K562 (cell line): Measurements from ENCODE around the gene PUSL1. TPM values are rescaled to one million over a fixed set of nuclear protein-coding genes. Genes with fewer than 3 reads are reported as not detected.

Experiments used
- DNMT1 ChIP-seq: fragments of 450-650 bp; IDR thresholded peaks from 2 replicates; pipeline ENCODE4 v1.6.1; 2016; ENCODE audit warnings: antibody characterized with exemption, mild to moderate bottlenecking
- ELF2 ChIP-seq: fragments of 250-450 bp; sonication (Bioruptor Pico); IDR thresholded peaks from 2 replicates; pipeline ENCODE4 v1.5.0; 2021; ENCODE audit warnings: mild to moderate bottlenecking
- GABPB2 ChIP-seq: fragments of 250-450 bp; sonication (Bioruptor Pico); conservative IDR thresholded peaks from 2 replicates; pipeline ENCODE4 v1.5.1; 2021; ENCODE audit warnings: mild to moderate bottlenecking
- MAFG ChIP-seq: fragments of 450-650 bp; conservative IDR thresholded peaks from 2 replicates; pipeline ENCODE4 v1.6.1; 2016; ENCODE audit warnings: missing genetic modification characterization, missing compliant biosample characterization
- MBD2 ChIP-seq: sonication (generic); IDR thresholded peaks from 2 replicates; pipeline ENCODE4 v1.6.1; 2016; ENCODE audit warnings: low read depth, borderline replicate concordance
- PPARD ChIP-seq: fragments of 250-450 bp; sonication (Bioruptor Pico); IDR thresholded peaks from 2 replicates; pipeline ENCODE4 v1.8.0; 2022; ENCODE audit warnings: inconsistent platforms, mild to moderate bottlenecking, moderate library complexity
- RBBP5 ChIP-seq: fragments of 200-600 bp; sonication (generic); IDR thresholded peaks from 2 replicates; pipeline ENCODE4 v1.6.1; 2012; ENCODE audit warnings: borderline replicate concordance, mild to moderate bottlenecking, low read length, control low read depth, inconsistent platforms; ENCODE audit not compliant: insufficient read depth, poor library complexity, severe bottlenecking
- SAFB ChIP-seq: fragments of 200-400 bp; formaldehyde crosslinking; IDR thresholded peaks from 2 replicates; pipeline ENCODE4 v1.6.1; 2017; ENCODE audit warnings: low read depth, low read length, borderline replicate concordance
- SAFB2 ChIP-seq: fragments of 200-400 bp; formaldehyde crosslinking; IDR thresholded peaks from 2 replicates; pipeline ENCODE4 v1.6.1; 2018; ENCODE audit warnings: borderline replicate concordance, low read length, low read depth, moderate library complexity; ENCODE audit not compliant: severe bottlenecking
- SOX6 ChIP-seq: fragments of 450-650 bp; IDR thresholded peaks from 2 replicates; pipeline ENCODE4 v1.6.1; 2014; ENCODE audit warnings: mild to moderate bottlenecking
- ZBTB8A ChIP-seq: fragments of 450-650 bp; IDR thresholded peaks from 2 replicates; pipeline ENCODE4 v1.6.1; 2018; ENCODE audit warnings: mild to moderate bottlenecking, moderate library complexity; ENCODE audit not compliant: partially characterized antibody
- ZC3H11A ChIP-seq: IDR thresholded peaks from 2 replicates; pipeline ENCODE4 v1.6.1; 2012; ENCODE audit warnings: low read depth, low read length, improper control_type of control experiment
- ZC3H8 ChIP-seq: fragments of 450-650 bp; IDR thresholded peaks from 2 replicates; pipeline ENCODE4 v1.6.1; 2017
- ZNF12 ChIP-seq: sonication (generic); formaldehyde crosslinking; IDR thresholded peaks from 2 replicates; pipeline ENCODE4 v1.4.0; 2020; ENCODE audit warnings: mild to moderate bottlenecking, missing genetic modification reagents
- ZNF124 ChIP-seq: sonication (generic); formaldehyde crosslinking; IDR thresholded peaks from 2 replicates; pipeline ENCODE4 v1.8.1; 2022; ENCODE audit warnings: missing genetic modification reagents
- polyA plus RNA-seq, 8 experiments: library from polyadenylated mRNA; depleted of rRNA in 4 of 8; stranded (reverse) in 5 of 8; unstranded in 3 of 8; fragments of >200 nt; fragmentation: Nextera tagmentation in 2 of 8; fragmentation: Illumina TruSeq in 1 of 8; extraction: Ambion mirVana in 2 of 8; extraction: Trizol in 1 of 8; gene quantifications; 2 replicates each; pipeline versions ENCODE4 v1.2.1 to v1.2.3, GENCODE V29; 2011 to 2014; ENCODE audit warnings: inconsistent platforms in 1 of 8, missing spikeins in 1 of 8
- total RNA-seq, 7 experiments: library from RNA; depleted of rRNA in 6 of 7; stranded (reverse); fragments of >200 nt in 6 of 7; fragmentation: Illumina TruSeq in 2 of 7; extraction: Trizol in 2 of 7; gene quantifications; 2 replicates each; pipeline versions ENCODE4 v1.2.1 to v1.2.3, GENCODE V29; 2011 to 2021; ENCODE audit warnings: low replicate concordance in 1 of 7
- TF ChIP-seq, protein P1 (sequence below): fragments of 450-650 bp; IDR thresholded peaks from one replicate; pipeline ENCODE4 v1.6.1; 2018; ENCODE audit warnings: mild to moderate bottlenecking, moderate library complexity; ENCODE audit not compliant: partially characterized antibody
- TF ChIP-seq, protein P2 (sequence below): fragments of 250-450 bp; sonication (Bioruptor Pico); IDR thresholded peaks from 2 replicates; pipeline ENCODE4 v1.4.0; 2020
- TF ChIP-seq, protein P3 (sequence below): fragments of 450-650 bp; IDR thresholded peaks from 2 replicates; pipeline ENCODE4 v1.6.1; 2017; ENCODE audit warnings: mild to moderate bottlenecking, moderate library complexity
- TF ChIP-seq, protein P4 (sequence below): sonication (generic); formaldehyde crosslinking; IDR thresholded peaks from 2 replicates; pipeline ENCODE4 v1.9.0; 2022; ENCODE audit warnings: mild to moderate bottlenecking, missing genetic modification reagents

Gene PUSL1
- total and polyA plus RNA-seq, 9 of the 15 experiments (the other 6 are each of a cell fraction or from before 2014, with no cell fraction given): 0.62 to 86.9 (median 13.6) TPM

DNA sequence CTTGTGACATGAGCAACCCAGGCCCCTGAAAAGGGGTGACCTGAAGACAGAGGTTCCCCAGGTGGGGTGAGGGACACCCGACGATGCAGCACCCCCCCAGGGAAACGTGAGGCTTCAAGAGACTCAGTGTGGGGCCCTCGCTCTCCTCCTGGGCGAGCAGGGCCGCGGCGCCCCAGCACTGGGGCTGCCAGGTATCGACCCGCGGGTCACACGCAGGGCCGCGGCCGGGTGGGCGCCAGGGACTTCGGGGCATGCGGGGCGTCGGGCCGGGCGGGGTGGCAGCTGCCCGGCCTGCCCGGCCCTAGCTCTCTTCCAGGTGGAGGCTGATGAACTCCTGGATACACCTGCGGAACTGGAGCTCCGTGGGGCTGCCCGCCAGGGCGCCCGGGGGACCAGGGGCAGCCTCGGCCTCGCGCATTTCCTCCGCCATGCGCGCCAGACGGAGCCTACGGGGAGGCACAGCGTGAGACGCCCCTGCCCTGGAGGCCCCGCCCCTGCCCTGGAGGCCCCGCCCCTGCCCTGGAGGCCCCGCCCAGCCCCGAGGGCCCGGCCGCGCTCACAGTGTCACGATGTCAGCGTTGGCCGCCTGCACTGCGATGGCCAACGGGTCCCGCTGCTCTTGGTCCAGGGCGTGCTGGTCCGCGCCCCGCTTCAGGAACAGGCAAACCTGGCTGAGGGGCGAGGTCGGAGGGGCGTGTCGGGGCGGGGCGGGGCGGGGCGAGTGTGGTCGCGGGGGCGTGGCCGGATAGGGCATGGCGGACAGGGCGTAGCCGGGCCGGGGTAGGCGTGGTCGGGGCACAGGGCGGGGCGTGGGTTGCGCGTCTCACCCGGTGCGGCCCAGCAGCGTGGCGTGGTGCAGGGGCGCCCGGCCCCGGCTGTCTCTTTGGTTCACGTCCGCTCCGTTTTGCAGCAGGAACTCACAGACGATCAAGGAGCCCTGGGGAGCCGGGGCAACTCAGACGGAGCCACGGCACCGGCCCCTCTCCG, 14.8 kb upstream of the PUSL1 start (continued):
- no peak for TF ChIP-seq ZC3H11A
- no peak for TF ChIP-seq DNMT1
- TF ChIP-seq, protein P1, sequence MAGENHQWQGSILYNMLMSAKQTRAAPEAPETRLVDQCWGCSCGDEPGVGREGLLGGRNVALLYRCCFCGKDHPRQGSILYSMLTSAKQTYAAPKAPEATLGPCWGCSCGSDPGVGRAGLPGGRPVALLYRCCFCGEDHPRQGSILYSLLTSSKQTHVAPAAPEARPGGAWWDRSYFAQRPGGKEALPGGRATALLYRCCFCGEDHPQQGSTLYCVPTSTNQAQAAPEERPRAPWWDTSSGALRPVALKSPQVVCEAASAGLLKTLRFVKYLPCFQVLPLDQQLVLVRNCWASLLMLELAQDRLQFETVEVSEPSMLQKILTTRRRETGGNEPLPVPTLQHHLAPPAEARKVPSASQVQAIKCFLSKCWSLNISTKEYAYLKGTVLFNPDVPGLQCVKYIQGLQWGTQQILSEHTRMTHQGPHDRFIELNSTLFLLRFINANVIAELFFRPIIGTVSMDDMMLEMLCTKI: no peak
- TF ChIP-seq PPARD (CRISPR knock-in tag): no peak
- TF ChIP-seq SAFB: peak; percentile 57; the same call in 1 of the 2 replicates
- TF ChIP-seq MAFG: no peak
- TF ChIP-seq SOX6: no peak
- no peak for TF ChIP-seq GABPB2 (CRISPR knock-in tag)
- no peak for TF ChIP-seq ZNF124 (CRISPR knock-in tag)
- TF ChIP-seq, protein P2, sequence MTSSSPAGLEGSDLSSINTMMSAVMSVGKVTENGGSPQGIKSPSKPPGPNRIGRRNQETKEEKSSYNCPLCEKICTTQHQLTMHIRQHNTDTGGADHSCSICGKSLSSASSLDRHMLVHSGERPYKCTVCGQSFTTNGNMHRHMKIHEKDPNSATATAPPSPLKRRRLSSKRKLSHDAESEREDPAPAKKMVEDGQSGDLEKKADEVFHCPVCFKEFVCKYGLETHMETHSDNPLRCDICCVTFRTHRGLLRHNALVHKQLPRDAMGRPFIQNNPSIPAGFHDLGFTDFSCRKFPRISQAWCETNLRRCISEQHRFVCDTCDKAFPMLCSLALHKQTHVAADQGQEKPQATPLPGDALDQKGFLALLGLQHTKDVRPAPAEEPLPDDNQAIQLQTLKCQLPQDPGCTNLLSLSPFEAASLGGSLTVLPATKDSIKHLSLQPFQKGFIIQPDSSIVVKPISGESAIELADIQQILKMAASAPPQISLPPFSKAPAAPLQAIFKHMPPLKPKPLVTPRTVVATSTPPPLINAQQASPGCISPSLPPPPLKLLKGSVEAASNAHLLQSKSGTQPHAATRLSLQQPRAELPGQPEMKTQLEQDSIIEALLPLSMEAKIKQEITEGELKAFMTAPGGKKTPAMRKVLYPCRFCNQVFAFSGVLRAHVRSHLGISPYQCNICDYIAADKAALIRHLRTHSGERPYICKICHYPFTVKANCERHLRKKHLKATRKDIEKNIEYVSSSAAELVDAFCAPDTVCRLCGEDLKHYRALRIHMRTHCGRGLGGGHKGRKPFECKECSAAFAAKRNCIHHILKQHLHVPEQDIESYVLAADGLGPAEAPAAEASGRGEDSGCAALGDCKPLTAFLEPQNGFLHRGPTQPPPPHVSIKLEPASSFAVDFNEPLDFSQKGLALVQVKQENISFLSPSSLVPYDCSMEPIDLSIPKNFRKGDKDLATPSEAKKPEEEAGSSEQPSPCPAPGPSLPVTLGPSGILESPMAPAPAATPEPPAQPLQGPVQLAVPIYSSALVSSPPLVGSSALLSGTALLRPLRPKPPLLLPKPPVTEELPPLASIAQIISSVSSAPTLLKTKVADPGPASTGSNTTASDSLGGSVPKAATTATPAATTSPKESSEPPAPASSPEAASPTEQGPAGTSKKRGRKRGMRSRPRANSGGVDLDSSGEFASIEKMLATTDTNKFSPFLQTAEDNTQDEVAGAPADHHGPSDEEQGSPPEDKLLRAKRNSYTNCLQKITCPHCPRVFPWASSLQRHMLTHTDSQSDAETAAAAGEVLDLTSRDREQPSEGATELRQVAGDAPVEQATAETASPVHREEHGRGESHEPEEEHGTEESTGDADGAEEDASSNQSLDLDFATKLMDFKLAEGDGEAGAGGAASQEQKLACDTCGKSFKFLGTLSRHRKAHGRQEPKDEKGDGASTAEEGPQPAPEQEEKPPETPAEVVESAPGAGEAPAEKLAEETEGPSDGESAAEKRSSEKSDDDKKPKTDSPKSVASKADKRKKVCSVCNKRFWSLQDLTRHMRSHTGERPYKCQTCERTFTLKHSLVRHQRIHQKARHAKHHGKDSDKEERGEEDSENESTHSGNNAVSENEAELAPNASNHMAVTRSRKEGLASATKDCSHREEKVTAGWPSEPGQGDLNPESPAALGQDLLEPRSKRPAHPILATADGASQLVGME (CRISPR knock-in tag): no peak
- TF ChIP-seq, protein P3, sequence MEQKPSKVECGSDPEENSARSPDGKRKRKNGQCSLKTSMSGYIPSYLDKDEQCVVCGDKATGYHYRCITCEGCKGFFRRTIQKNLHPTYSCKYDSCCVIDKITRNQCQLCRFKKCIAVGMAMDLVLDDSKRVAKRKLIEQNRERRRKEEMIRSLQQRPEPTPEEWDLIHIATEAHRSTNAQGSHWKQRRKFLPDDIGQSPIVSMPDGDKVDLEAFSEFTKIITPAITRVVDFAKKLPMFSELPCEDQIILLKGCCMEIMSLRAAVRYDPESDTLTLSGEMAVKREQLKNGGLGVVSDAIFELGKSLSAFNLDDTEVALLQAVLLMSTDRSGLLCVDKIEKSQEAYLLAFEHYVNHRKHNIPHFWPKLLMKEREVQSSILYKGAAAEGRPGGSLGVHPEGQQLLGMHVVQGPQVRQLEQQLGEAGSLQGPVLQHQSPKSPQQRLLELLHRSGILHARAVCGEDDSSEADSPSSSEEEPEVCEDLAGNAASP: no peak
- TF ChIP-seq SAFB2: no peak
- TF ChIP-seq, protein P4, sequence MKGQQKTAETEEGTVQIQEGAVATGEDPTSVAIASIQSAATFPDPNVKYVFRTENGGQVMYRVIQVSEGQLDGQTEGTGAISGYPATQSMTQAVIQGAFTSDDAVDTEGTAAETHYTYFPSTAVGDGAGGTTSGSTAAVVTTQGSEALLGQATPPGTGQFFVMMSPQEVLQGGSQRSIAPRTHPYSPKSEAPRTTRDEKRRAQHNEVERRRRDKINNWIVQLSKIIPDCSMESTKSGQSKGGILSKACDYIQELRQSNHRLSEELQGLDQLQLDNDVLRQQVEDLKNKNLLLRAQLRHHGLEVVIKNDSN (CRISPR knock-in tag): no peak
- TF ChIP-seq ZNF12: 0 out of 2 replicates have a peak, but pooled peaks have one; percentile 13
- TF ChIP-seq RBBP5: no peak
- no peak for TF ChIP-seq ELF2
- no peak for TF ChIP-seq MBD2
- no peak for TF ChIP-seq ZC3H8
- no peak for TF ChIP-seq ZBTB8A
